IMR-90 (cell line): ENCODE results near the gene HECTD2. TPM values are rescaled to one million over a fixed set of nuclear protein-coding genes. Genes with fewer than 3 reads are reported as not detected.

Experiments used
- ATAC-seq: fragments of 200-7000 bp; cut with Tn5 transposase; 2 replicates; pipeline ENCODE4 v1.9.1; 2020; ENCODE audit warnings: low read depth, mild to moderate bottlenecking, moderate library complexity
- BruUV-seq: library from RNA; stranded (reverse); fragments of 400-500 nt; replicated peaks from 2 replicates; lab custom pipeline; 2021; lab: Mats Ljungman, UMichigan
- CTCF ChIA-PET: fragments of 300-600 bp; formaldehyde crosslinking; extraction: SDS; loops from one replicate; lab custom pipeline; 2021; ENCODE audit warnings: antibody characterized with exemption; lab: Yijun Ruan, JAX
- POLR2A ChIA-PET: fragments of 300-600 bp; sonication (Branson Sonifier 250); formaldehyde crosslinking; loops from one replicate; lab custom pipeline; 2022; ENCODE audit warnings: antibody characterized with exemption; ENCODE audit not compliant: unreplicated experiment; lab: Charles Lee
- DNase-seq: peaks from one replicate; pipeline ENCODE4 v3.0.0; 2013
- H2AFZ ChIP-seq: replicated peaks from 2 replicates; pipeline ENCODE3; 2013; ENCODE audit warnings: low read length, mild to moderate bottlenecking; ENCODE audit not compliant: poor library complexity
- H2AK5ac ChIP-seq: 2 replicates; pipeline ENCODE4 v1.6.1; 2013; ENCODE audit warnings: low read depth, low read length, inconsistent platforms
- H2AK9ac ChIP-seq: replicated peaks from 2 replicates; pipeline ENCODE3; 2013; ENCODE audit warnings: mild to moderate bottlenecking, low read depth, low read length, moderate library complexity; ENCODE audit not compliant: poor library complexity
- H2BK120ac ChIP-seq: 2 replicates; pipeline ENCODE4 v1.6.1; 2013; ENCODE audit warnings: low read depth, low read length, inconsistent platforms
- H2BK15ac ChIP-seq: 3 replicates; pipeline ENCODE4 v1.6.1; 2013; ENCODE audit warnings: low read depth, low read length, inconsistent platforms
- H2BK20ac ChIP-seq: 2 replicates; pipeline ENCODE4 v1.6.1; 2013; ENCODE audit warnings: low read depth, mild to moderate bottlenecking, inconsistent platforms, low read length, moderate library complexity
- H2BK5ac ChIP-seq: 2 replicates; pipeline ENCODE4 v1.6.1; 2013; ENCODE audit warnings: mild to moderate bottlenecking, low read depth, low read length, inconsistent platforms; ENCODE audit not compliant: poor library complexity, severe bottlenecking
- H3K14ac ChIP-seq: replicated peaks from 2 replicates; pipeline ENCODE4 v1.6.1; 2013; ENCODE audit warnings: low read depth, low read length, inconsistent platforms
- H3K18ac ChIP-seq: 2 replicates; pipeline ENCODE4 v1.6.1; 2013; ENCODE audit warnings: low read depth, low read length, control low read depth
- H3K23ac ChIP-seq: 2 replicates; pipeline ENCODE4 v1.6.1; 2013; ENCODE audit warnings: low read depth, low read length, inconsistent platforms
- H3K27ac ChIP-seq: 2 replicates; pipeline ENCODE4 v1.5.1; 2013; ENCODE audit warnings: mild to moderate bottlenecking, control low read depth, low read length; ENCODE audit not compliant: insufficient read depth
- H3K27me3 ChIP-seq: 2 replicates; pipeline ENCODE4 v1.6.1; 2013; ENCODE audit warnings: low read length; ENCODE audit not compliant: control insufficient read depth, insufficient read depth
- H3K36me3 ChIP-seq: 2 replicates; pipeline ENCODE4 v1.6.1; 2013; ENCODE audit warnings: low read length, mixed read lengths; ENCODE audit not compliant: control insufficient read depth, insufficient read depth
- H3K4ac ChIP-seq: 2 replicates; pipeline ENCODE4 v1.6.1; 2013; ENCODE audit warnings: low read depth, low read length, inconsistent platforms
- H3K4me1 ChIP-seq: 2 replicates; pipeline ENCODE4 v1.6.1; 2013; ENCODE audit warnings: low read length, mixed read lengths; ENCODE audit not compliant: control insufficient read depth, insufficient read depth
- H3K4me2 ChIP-seq: 2 replicates; pipeline ENCODE4 v1.6.1; 2013; ENCODE audit warnings: low read depth, mild to moderate bottlenecking, control low read depth, low read length, moderate library complexity
- H3K4me3 ChIP-seq: 2 replicates; pipeline ENCODE4 v1.5.1; 2013; ENCODE audit warnings: low read depth, mild to moderate bottlenecking, control low read depth, low read length, moderate library complexity; ENCODE audit not compliant: insufficient read depth
- H3K56ac ChIP-seq: 2 replicates; pipeline ENCODE4 v1.6.1; 2013; ENCODE audit warnings: low read length, inconsistent platforms; ENCODE audit not compliant: insufficient read depth; ENCODE audit errors: extremely low read depth
- H3K79me1 ChIP-seq, 2 experiments: 2 replicates each; pipeline ENCODE4 v1.6.1; 2013; ENCODE audit warnings: low read length in 2 of 2, inconsistent platforms in 1 of 2, low read depth in 1 of 2
- H3K9ac ChIP-seq: 2 replicates; pipeline ENCODE4 v1.6.1; 2013; ENCODE audit warnings: low read depth, low read length, control low read depth
- H3K9me1 ChIP-seq: 2 replicates; pipeline ENCODE4 v1.6.1; 2013; ENCODE audit warnings: low read length, inconsistent platforms; ENCODE audit not compliant: insufficient read depth
- H3K9me3 ChIP-seq: 2 replicates; pipeline ENCODE4 v1.6.1; 2013; ENCODE audit warnings: low read length; ENCODE audit not compliant: control insufficient read depth, insufficient read depth
- H4K20me1 ChIP-seq: 2 replicates; pipeline ENCODE4 v1.6.1; 2013; ENCODE audit warnings: low read length, inconsistent platforms; ENCODE audit not compliant: insufficient read depth
- H4K5ac ChIP-seq: 2 replicates; pipeline ENCODE4 v1.6.1; 2013; ENCODE audit warnings: mild to moderate bottlenecking, low read depth, low read length, control low read depth
- H4K8ac ChIP-seq, 2 experiments: 2 replicates each; pipeline ENCODE4 v1.6.1; 2013; ENCODE audit warnings: low read depth in 2 of 2, low read length in 2 of 2, control low read depth in 1 of 2, inconsistent platforms in 1 of 2
- H4K91ac ChIP-seq: 2 replicates; pipeline ENCODE4 v1.6.1; 2013; ENCODE audit warnings: low read depth, low read length, inconsistent platforms; ENCODE audit not compliant: insufficient read depth
- BHLHE40 ChIP-seq: fragments of 150-350 bp; IDR thresholded peaks from 2 replicates; pipeline ENCODE4 v1.6.1; 2016; ENCODE audit warnings: mild to moderate bottlenecking, low read depth, low read length
- CHD1 ChIP-seq: IDR thresholded peaks from 2 replicates; pipeline ENCODE4 v1.6.1; 2012; ENCODE audit warnings: low read depth, low read length, improper control_type of control experiment
- ELK1 ChIP-seq: fragments of 150-350 bp; IDR thresholded peaks from 2 replicates; pipeline ENCODE4 v1.6.1; 2016; ENCODE audit warnings: low read depth, mild to moderate bottlenecking, low read length, moderate library complexity, borderline replicate concordance
- FOS ChIP-seq: fragments of 150-350 bp; IDR thresholded peaks from 2 replicates; pipeline ENCODE4 v1.6.1; 2016; ENCODE audit warnings: low read depth, low read length
- WGBS, 2 experiments: methylation state at CpG; one replicate each; pipeline versions ENCODE4 v1.1.5 to v1.1.7; 2013; ENCODE audit warnings: missing lambda C conversion rate in 2 of 2; ENCODE audit not compliant: insufficient read length in 1 of 2; ENCODE audit errors: extremely low coverage in 2 of 2; 5-methylcytosine and 5-hydroxymethylcytosine counted together
- dilution Hi-C: fragments of 300-500 bp; cut with HindIII; formaldehyde crosslinking; loops from one replicate; pipeline ENCODE4 v1.14.3; 2018; ENCODE audit warnings: low sequenced_read_pairs; ENCODE audit not compliant: unreplicated experiment
- in situ Hi-C: fragments of 300-500 bp; cut with MboI; formaldehyde crosslinking; loops from 3 replicates; pipeline ENCODE4 v1.14.3; 2019; ENCODE audit warnings: low sequenced_read_pairs, inconsistent platforms, mixed read lengths
- intact Hi-C: fragments of 100-400 bp; cut with micrococcal nuclease; formaldehyde crosslinking; loops from 2 replicates; pipeline ENCODE4 v1.10.0; 2022
- polyA plus RNA-seq, 3 experiments: library from polyadenylated mRNA; depleted of rRNA; stranded (reverse); fragments of >200 nt; gene quantifications; 2 replicates each; pipeline ENCODE4 v1.2.3, GENCODE V29; 2012; ENCODE audit warnings: low replicate concordance in 1 of 3
- total RNA-seq: library from RNA; depleted of rRNA; stranded (reverse); fragments of >200 nt; gene quantifications from 2 replicates; pipeline ENCODE4 v1.2.3, GENCODE V29; 2012

The HECTD2 gene
- total and polyA plus RNA-seq, 2 of the 4 experiments (the other 2 are of a cell fraction), result 5.2 to 5.9 TPM

GRCh38 chr10:91380873-91381256, 29.3 kb upstream of the HECTD2 start:
- no peaks in the 10 kb centered on the region for H4K20me1 ChIP-seq
- H3K56ac ChIP-seq, result no peak overlapping the region
- H3K36me3 ChIP-seq, result no peaks in the 10 kb centered on the region
- no TSS peak for BruUV-seq
- no peaks in the 10 kb centered on the region for H3K79me1 ChIP-seq
- H3K9ac ChIP-seq, result no peak overlapping the region
- DNase-seq (no peak), ATAC-seq (no peak)
- no peak overlapping the region for H3K27ac ChIP-seq
- dilution Hi-C loops, result no loop called here
- WGBS, 2 experiments, result 88% methylated on average over 1 of the region's 3 CpGs; no CpG with 5 or more reads in 1 of the 2 experiments
- H3K4me3 ChIP-seq, result no peak overlapping the region
- H3K9me1 ChIP-seq, result no peaks in the 10 kb centered on the region
- CTCF ChIA-PET, result interaction anchor here (1.3 to 1.7 kb wide), 3 partner anchors 9 to 82 kb away, joined by 3 to 4 read pairs (median 4); no protein-coding TSS in a partner anchor
- H3K23ac ChIP-seq, result no peak overlapping the region
- peaks cover 5% of the 10 kb centered on the region for H3K9me3 ChIP-seq
- no peaks in the 10 kb centered on the region for H3K4me1 ChIP-seq
- no peak overlapping the region for H3K14ac ChIP-seq
- no peak overlapping the region for H2BK120ac ChIP-seq
- in situ Hi-C loops, result loop anchor here (25.0 kb wide), 1 partner anchor 531 kb away; the partner anchor contains the start of genes BTAF1 and FGFBP3
- H3K4ac ChIP-seq, result no peak overlapping the region
- peaks cover 13% of the 10 kb centered on the region for H3K27me3 ChIP-seq
- H2AK5ac ChIP-seq, result no peak overlapping the region
- intact Hi-C loops, result loop anchor here (10.0 kb wide), 1 partner anchor 496 kb away; no protein-coding TSS in a partner anchor
- H3K18ac ChIP-seq, result no peak overlapping the region
- H2BK15ac ChIP-seq, result no peak overlapping the region
- no peak overlapping the region for H2BK5ac ChIP-seq
- H2AFZ ChIP-seq, result no peak overlapping the region
- H2BK20ac ChIP-seq, result no peak overlapping the region
- H2AK9ac ChIP-seq, result no peak overlapping the region
- no peak overlapping the region for H4K5ac ChIP-seq
- no peak overlapping the region for H4K91ac ChIP-seq
- no peak overlapping the region for H3K4me2 ChIP-seq
- H4K8ac ChIP-seq, result no peak overlapping the region
- POLR2A ChIA-PET, result no interaction called here
- no peak for TF ChIP-seq BHLHE40
- TF ChIP-seq CHD1, result no peak
- no peak for TF ChIP-seq FOS
- TF ChIP-seq ELK1, result no peak
